DLD1 (cell line): ENCODE data around the gene CTNNA2.

Experiments
- in situ Hi-C: cut with HindIII; loops from 2 replicates; pipeline ENCODE4 v1.10.0; 2017; ENCODE audit warnings: low sequenced_read_pairs

The CTNNA2 gene

DNA sequence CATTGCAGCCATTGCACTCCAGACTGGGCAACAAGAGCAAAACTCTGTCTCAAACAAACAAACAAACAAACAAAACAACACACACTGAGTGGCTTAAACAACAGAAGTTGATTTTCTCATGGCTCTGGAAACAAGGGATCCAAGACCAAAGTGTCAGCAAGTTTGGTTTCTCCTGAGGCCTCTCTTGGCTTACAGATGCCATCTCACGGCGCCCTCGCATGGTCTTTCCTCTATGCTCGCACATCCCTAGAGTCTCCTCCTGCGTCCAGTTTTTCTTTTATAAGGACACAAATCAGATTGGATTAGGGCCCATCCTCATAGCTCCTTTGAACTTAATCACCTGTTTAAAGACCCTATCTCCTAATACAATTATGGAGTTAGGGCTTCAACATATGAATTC is 925.1 kb downstream of the CTNNA2 start:
- in situ Hi-C loops = no loop called here

DNA sequence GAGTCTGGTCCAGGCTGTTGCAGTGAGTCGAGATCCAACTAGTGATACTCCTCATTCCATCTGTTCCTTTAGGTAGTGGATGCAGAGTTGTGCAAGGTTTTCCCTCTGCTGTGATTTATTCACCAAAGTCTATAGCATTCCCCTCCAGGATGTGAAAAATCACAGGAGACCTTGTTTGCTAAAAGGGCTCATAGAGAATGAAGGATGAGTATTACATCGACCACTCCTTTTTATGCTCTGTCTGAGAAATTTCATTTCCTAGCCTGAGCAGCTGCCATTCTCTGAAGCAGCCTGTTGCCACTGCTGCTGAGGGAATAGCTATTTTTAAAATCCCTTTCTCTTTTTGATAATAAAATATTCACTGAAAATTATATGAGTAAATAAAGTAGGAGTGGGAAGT is 925.8 kb downstream of the CTNNA2 start:
- in situ Hi-C loops = no loop called here

DNA sequence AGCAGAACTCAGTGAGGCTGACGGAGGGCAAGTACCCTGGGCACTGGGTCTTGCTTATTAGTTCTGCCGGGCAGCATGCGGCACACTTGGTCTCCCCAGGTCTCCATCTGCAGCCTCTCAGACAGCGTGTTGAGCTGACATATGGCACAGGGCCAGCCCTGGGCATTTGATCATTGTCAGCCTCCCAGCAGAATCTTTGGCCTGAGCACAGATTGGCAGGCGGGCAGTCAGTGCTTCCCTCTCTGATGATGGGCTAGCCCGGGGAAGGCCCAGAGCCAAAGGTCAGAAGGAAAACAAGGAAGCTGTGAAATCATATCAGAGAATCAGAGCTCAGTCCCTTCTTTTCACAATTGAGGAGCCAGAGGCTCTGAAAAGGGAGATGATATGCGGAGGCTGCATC is 941.8 kb downstream of the CTNNA2 start:
- in situ Hi-C loops = no loop called here

DNA sequence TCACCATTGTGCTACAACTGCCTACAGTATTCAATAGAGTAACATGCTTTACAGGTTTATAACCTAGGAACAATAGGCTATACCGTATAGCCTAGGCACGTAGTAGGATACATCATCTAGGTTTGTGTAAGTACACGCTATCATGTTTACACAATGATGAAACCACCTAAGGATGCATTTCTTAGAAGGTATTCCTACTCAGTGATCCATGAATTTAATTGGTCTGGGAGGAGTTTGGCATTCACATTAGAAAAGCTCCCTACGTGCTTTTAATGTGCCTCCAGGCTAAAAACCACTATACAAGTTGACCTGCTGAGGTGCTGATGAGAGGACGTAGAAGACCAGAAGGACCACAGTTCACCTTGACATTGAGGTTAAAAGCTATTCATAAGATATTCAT is 946.2 kb downstream of the CTNNA2 start:
- in situ Hi-C loops = no loop called here

DNA sequence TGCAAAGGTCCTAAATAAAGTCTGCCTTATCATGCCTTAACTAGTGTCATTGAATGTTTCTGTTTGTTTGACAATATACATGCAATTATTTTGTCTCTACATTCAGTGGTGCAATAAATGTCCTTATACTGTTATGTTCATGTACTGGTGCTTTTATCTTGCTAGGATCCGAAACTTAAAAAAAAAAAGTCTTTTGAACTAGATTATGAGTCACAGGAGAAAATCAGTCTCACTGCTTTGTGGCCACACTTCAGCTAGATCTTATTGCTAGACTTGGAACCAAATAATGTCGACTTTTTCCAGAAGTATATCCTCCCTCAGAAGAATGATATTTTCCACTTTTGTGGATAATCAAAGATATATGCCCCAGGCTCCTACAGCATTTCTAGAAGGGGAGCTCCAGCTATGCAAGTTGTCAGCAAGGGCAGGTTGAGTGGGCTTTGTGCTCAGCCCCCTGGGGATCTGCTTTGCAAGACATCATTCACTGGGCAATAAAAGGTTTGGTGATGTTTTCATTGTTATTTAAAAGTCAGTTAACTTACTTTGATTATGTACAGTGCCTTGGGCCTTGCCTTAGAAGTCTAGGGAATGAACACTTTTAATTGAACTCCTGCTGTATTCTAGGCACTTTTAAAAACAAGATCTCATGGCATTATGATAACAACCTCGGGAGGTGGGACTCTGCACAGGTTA is 948.8 kb downstream of the CTNNA2 start:
- in situ Hi-C loops = no loop called here

DNA sequence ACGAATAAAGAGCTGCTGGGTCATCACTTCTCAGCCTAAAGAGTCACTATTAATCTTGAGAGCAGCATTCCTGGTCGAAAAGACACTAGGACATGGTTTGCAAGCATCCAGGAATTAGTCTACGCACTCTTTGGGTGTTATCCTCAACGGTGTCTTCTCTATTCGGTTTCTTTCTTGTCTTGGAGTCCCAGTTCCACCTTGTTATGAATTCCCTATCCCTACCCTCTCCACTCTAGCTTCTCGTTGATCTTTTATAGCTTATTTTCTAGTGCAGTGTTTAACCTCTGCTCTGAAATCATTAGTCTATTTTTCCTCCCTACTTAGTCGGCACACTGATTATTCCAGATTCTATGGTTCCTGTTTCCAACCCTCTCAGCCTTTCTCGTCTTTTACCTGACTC is 949.8 kb downstream of the CTNNA2 start:
- in situ Hi-C loops = no loop called here

DNA sequence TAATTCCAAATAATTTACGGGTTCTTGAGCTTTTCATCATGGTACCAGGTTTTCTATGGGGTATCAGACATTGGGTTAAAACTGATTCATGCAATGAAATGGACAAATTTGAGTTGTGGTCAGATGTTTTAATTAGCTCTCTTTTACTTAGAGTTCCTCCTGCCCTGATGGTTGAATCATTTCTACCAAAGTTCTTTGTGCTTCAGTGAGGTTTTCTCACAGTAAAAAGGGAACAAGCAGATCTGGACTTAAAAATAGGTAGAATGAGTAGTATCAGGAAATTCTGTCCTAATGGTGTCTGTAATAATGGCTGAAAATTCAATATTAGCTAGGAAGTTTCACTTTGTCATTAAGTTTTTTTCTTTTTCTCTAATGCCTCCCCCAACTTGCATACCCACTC is 951.4 kb downstream of the CTNNA2 start:
- in situ Hi-C loops = no loop called here

DNA sequence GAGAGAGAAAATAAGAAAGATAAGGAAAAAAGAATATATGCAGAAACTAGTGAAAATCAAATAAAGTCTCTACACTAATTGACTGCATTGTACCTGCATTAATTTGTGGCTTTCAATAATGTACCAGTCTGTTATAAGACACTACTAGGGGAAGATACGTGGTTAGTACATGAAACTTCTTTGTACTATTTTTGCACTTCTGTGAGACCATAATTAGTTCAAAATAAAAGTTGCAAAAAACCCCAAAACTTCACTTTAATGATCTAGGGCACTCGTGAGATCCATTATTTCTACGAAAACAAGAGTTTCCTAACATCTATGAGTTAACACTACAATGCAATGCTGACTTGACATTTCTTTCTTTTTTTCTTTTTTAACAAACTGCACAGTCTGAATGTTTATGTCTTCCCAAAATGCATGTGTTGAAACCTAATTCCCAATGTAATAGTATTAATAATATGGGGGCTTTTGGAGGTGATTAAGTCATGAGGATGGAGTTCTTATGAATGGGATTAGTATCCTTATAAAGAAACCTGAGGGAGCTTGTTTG is 954.5 kb downstream of the CTNNA2 start:
- in situ Hi-C loops = no loop called here

DNA sequence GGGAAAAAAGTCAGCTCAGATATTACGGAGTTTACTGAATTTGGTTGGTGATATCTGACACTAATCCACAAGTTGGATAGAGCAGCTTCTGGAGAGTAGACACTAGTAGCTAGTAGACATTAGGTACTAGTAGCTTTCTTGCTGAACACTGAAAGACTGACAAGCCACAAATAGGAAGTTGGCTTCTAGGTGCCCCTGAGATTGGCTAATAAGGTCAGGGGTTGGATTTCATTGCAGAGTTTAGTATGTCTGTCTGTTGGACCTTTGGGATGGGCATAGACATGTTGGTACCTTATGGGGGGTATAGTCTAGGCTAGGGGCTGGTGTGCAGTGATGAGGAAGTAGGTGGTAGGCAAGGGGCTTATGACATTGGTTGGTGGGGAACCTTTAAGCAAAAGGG is 956.6 kb downstream of the CTNNA2 start:
- in situ Hi-C loops = no loop called here

DNA sequence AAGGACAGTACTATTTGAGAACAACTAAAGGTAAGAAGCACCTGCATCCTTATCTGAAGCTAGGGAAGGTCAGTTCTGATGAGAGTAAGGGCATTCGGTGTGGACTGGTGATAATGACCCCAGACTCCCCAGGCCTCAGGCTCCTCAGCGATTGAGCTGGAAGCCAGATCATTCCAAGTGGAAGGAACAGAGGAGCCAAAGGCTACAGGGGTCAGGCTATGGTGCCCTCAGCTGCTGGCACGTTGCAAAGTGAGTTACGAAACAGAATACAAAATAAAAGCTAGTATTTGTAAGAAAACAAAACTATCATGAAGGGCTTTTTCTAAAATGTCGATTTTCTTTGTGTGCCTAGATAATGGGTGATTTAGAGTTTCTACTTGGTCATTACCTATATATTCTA is 960.2 kb downstream of the CTNNA2 start:
- in situ Hi-C loops = no loop called here

DNA sequence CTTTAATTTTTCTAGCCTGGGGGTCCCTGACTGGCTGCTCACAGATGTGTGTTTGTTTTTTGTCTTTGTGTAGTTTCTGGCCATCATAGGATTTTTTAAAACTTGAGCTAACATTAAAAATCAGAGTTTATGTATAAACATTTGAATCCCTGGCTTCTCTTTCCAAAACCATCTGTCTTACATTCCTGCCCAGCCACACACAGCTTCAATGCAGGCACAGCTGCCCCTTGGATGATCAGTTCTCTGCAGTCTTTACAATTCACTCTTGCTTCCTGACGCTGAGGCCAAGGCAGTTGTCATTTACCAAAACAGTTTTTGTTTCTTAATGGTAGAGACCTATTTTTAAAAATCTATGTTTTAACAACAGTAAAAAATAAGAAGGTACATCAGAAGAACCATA is 960.9 kb downstream of the CTNNA2 start:
- in situ Hi-C loops = no loop called here

DNA sequence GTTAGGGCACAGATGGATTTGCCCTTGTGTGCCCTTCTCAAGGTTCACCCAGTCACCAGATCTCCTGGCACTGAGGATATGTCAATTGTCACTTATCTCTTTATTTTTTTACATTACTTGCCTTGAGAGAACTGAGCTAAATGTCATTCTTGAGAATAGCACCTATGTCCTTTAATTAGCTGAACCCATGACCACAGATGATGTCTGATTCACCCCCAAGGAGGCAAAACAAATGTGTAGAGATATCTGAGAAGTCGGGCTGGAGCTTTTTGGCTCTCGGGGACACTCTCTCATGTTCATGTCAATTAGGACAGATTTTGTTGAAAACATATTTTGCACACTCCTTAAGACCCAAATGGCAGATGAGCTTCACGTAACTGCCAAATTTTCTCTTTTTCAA is 963.1 kb downstream of the CTNNA2 start:
- in situ Hi-C loops = no loop called here

DNA sequence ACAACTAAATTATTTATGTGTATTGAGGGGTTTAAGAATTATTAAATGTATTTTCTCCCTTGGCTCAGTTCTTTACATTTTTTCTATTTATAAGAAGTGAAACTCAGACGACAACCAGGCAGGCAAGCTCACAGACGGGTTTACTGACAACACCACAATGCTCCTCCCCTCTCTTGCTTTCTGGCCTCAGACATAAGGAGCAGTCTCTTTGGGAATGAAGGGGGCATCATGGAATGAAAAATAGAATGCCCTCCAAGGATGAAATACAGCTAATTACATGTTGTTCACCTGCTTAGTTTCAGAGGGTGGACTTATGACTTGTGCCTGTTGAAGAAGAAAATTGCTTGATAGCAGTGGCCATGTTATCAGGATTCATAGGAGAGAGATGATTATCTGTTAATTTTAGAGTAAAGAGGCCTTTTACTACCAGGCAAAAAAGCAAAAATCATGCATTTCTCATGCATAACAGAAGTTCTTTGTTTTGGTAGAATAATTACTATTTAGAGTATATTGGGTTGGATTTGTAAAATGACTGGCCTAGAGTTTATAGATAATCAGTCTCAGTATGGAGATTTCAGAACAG is 963.8 kb downstream of the CTNNA2 start:
- in situ Hi-C loops = no loop called here

DNA sequence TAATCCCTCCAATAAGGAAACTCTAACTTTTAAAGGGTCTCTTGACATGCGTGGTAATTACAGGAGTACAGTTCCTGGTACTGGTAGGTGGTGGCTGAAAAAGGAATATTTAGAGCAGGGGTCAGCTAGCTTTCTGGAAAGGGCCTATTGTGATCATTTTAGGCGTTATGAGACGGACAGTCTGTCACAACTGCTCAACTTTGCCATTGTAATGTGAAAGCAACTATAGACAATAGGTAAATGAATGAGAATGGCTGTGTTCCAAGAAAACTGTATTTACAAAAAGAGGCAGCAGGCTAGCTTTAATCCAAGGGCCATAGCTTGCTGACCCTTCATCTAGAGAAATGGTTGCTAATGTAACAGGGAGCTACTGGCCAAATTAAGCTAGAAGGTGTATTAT is 969.4 kb downstream of the CTNNA2 start:
- in situ Hi-C loops = no loop called here

DNA sequence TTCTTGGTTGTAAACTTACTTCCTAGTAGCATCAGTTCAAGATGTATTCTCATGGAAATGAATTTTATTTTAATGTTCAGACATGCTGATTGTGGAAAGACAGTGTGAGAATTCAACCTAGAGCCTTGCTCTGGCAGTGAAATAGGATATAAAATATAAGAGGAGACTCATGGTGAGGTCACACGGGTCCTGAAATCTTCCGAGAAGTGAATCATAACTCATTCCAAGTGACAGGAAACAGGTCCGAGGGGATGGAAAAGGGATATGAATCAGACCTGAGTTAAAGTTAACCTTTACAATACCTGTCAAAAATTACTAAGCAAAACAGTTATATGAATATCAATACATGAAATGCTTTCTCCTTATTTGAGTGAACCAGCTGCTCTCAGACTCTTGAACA is 976.9 kb downstream of the CTNNA2 start:
- in situ Hi-C loops = no loop called here

DNA sequence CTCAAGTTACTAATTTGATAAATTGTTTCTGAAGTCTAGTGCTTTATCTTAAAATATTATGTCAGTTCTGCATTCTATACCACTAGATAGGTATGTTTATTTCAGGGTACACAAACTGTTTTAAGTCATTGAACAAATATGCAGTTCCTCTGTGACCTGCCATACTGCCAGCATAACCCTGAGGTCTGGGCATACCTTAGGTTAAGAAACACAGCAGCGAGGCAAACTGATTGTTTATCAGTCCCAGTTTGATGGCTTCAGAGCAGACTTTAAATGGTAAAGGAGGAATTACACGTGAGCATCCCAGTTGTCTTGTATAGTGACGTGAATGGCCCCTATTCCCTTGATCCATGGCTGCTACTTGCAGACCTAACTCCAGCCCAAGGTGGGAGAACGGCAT is 978.1 kb downstream of the CTNNA2 start:
- in situ Hi-C loops = no loop called here

DNA sequence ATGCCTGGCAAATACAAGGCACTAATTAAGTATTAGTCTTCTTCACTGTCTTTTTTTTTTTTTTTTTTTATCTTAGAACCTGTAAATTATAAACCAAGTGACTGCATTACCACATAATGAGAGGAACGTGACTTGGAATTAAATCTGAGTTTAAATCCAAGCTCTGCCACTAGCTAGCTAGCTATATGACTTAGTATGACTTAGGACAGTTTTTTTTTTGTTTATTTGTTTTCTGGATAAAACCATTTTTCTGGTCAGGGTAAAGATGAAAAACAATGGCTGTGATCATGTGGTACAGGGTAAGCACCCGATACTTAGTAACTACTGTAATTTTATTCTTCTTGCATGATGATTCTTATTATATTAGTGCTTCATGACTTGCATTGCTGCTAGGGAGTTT is 983.5 kb downstream of the CTNNA2 start:
- in situ Hi-C loops = no loop called here

DNA sequence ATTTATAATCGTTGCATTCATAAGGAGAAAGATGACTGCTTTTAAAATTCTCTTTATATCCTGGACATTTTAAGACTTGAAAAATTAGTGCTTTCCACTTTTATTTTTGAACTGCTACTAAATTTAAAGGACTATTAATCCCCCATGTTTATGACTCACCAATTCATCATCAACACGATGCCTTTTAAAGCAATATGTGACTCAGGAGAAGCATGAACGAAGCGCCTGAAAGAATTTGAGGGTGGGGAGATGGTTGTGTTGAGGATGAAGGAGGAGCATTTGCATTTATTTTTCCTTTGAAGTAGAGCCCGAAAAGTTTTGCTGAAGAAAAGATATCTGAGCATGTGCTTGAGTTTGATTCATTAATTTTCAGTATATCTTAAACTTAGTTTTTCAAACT is 983.9 kb downstream of the CTNNA2 start:
- in situ Hi-C loops = no loop called here

DNA sequence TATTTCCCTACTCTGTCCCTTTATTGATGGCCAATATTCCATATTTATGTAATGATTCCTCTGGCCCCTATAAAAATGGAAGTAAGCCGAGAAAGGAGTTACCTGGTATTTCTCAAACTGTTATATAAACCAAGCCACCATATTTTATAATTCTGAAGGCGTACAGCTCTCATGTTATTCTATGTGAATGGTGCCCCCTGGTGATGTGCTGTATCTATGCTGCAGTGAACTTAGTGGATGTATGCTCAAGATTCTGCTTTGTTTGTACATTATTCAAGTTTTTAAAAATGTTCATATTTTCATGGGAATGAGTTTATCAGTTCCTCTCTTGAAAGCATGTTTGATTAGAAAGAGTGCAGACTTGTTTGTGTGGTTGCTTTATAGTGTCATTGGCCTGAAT is 986.2 kb downstream of the CTNNA2 start:
- in situ Hi-C loops = no loop called here

DNA sequence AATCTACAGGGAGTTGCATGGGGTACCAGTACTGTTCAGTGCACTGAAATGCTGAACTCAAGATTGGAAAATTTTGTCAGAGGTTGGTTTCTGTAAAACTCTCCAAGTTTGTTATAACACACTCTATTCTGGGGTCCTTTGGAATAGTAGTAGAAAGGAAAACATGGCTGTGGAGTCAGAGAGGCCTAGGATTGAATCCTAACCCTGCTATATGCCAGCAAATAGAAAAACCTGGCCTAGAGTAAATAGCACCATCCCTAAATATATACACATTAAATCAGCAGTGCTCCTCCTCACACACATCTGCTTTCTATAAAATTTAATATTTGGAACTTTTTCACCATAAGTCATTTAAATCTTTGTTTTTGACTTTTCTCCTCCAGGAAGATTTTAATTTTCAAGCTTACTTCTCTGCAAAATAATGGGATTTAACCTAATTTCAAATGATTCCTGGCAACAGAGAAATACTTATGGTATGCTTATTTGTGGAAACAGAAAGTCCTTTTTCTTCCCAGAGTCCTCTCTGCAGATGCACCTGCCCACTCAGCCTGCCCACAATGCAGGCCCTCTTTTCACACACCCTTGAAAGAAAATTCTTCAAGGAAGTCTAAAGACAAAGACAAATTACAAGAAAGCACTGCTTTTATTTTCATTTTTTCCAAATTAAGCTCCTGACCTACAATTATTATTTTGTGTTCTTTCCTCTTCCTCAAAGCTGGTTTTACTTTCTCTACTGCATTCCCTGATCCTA is 989.2 kb downstream of the CTNNA2 start:
- in situ Hi-C loops = no loop called here

DNA sequence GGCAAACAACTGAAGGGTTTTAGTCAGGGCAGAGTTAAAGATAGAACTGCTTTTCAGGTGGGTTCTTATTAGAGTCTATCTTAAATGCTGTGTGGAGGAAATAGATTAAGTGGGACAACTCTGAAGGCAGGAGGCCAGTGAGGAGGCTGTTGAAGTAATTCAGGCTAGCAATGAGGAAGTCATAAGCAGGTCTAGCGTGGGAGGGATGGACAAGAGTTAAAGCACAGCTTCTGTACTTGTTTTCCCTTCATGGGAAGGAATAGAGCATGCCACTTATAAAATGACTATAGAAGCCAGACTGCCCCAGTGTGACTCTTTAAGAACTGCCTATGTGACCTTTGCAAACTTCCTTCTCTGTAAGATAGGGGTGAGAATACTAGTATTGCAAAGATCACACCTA is 993.7 kb downstream of the CTNNA2 start:
- in situ Hi-C loops = no loop called here

DNA sequence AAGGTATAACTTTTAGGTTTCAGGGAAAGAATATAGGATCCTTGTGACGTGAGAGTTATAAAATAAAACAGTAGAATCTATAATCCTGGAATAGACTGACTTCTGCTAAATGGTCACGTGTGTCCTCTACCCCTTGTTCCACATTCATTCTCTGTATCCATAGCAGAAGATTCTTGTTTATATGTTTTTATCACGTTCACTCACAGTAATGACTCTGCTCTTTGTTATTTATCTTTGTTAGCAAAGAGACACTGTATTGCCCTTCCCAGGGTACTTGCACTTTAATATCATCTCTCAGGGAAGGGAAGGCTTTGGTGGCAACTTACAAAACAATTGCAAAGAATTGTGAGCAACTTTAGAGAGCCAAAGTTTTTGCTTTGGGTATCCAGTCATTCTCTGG is 997.9 kb downstream of the CTNNA2 start:
- in situ Hi-C loops = no loop called here
